COLO668 (cell line): ENCODE results near the gene AP3M1.

Source experiments
- DNase-seq: peaks from one replicate; lab custom pipeline; 2025; ENCODE audit not compliant: unreplicated experiment; lab: John Stamatoyannopoulos, UW

Gene AP3M1

DNA sequence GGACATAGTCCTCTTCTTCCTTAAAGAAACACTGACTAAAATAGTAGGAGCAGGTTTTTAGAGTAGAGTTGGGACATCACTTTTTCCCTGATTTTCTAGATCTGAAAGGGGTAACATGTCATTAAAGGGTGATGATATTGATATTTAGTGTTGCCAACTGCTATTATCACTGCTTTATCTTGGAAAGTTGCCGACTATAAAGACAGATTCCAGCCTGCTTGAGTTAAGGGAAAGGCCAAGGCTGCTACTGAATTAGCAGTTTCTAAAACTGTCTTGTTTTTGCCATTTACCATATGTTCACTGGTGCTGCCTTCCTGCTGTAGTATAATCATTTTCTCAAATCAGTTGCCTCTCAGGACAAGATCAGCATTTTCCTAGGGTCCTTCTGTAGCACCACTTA is 29.7 kb downstream of the AP3M1 start:
- DNase-seq: no peak

- no peak for DNase-seq
Measured at GRCh38 chr10:74118804-74119203, 31.8 kb downstream of the AP3M1 start.

DNA sequence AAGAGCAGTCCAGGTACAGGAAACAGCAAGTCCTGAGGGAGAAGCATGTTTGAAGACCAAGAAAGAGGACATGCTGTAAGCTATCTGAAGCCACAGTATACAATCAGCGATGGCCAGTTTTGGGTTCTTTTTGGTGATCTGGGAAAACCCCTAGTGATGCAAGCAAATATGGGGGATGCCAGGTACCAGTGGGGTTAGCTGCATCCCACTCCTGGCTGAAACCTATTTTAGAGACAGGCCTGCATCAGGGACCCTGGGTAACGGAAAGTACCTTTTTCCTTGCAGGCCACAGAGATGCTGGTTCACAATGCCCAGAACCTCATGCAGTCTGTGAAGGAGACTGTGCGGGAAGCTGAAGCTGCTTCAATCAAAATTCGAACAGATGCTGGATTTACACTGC is 32.9 kb downstream of the AP3M1 start:
- no peak for DNase-seq

DNA sequence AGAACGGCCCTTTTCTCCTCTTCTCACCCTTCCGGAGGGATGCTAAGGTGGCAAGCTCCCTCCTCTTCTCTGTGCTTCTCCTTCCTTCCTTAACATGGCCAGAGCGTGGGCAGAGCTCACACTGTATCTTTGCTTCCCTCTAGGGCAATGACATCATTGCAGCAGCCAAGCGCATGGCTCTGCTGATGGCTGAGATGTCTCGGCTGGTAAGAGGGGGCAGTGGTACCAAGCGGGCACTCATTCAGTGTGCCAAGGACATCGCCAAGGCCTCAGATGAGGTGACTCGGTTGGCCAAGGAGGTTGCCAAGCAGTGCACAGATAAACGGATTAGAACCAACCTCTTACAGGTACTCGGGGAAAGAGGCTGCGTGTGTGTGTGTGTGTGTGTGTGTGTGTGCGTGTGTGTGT is 36.6 kb downstream of the AP3M1 start:
- DNase-seq: no peak

- DNase-seq: no peak
Measured at GRCh38 chr10:74113546-74113945, 37.1 kb downstream of the AP3M1 start.

GRCh38 chr10:74111799-74112198 is 38.8 kb downstream of the AP3M1 start:
- DNase-seq: no peak

DNA sequence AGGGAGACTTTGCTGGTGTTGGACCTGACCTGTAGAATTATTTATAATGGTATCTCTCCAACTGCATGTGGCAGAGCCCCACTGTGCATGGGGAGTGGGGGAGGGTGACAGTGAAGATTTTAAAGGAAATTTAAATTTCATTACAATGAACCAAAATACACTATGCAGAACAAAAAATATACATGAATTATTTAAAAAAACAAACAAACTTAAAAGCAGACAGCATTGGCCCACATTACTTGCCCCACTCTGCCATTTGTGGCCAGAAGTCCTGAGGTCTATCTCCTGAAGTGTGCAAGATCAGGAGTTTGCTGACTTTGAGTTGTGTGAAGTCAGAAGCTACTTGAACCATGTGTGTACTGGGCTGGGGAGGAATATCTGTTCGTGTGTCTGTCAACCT is 40.5 kb downstream of the AP3M1 start:
- no peak for DNase-seq

DNA sequence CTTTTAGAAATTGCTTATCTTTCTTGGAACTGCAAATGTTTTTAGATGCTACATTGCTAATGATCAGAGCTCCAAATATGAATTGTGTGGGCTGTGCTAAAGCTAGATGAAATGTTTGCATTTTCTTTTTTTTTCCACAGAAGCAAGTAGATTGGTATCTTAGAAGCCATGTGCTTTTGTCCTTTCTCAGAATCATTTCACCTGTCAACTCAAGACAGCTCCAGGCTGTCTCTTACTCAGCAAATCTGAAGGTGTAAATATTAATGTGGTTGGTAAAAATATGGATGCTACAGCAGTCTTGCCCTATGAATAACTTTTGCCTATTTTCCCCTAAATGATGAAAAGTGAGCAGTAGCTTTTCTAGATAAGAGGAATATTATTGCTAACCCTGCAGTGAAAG is 41.2 kb downstream of the AP3M1 start:
- DNase-seq: no peak

DNA sequence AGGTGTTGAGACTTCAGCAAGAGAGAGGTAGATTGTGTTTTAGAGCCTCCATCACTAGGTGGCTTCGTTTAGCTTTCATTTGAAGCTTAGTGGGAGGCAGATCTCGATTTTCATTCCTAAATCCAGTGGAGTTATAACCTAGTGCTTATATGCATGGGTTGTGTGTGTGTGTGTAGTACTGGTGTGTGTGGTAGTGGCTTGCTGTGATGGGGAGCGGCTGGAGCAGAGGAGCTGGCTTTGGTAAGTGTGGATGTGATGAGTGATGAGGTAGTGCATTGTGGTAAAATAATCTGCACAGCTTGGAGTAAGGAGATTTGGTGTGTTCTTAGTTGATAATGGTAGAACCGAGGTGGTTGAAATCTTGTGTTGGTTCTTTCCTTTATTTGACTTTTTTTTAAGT is 43.2 kb downstream of the AP3M1 start:
- DNase-seq: no peak

GRCh38 chr10:74104996-74105395 is 45.6 kb downstream of the AP3M1 start:
- DNase-seq: no peak

- no peak for DNase-seq
Measured at GRCh38 chr10:74104480-74104879, 46.1 kb downstream of the AP3M1 start.

- DNase-seq: no peak
Measured at GRCh38 chr10:74103560-74104258, 46.9 kb downstream of the AP3M1 start.

DNA sequence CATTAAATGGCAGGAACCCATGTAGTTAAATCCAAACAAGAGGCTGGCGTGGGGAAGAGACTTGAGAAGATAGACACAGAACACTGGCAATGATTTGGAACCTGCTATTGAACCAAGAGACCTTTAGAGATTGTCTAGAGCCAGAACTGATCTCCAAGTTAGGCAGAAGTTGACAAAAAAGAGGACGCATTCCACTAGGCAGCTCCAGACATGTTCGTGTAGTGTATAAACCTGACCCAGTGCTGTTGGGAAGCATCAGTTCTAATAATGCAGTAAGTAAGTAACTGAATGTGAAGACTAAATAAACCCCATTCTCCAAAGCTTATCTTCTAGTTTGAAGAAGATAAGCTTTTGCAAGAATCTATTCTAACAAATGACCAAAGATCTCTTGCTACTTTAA is 50.8 kb downstream of the AP3M1 start:
- no peak for DNase-seq

- no peak for DNase-seq
Measured at GRCh38 chr10:74099420-74099819, 51.2 kb downstream of the AP3M1 start.

- DNase-seq: no peak
Measured at GRCh38 chr10:74097776-74098175, 52.9 kb downstream of the AP3M1 start.

GRCh38 chr10:74096777-74097176 is 53.9 kb downstream of the AP3M1 start:
- DNase-seq: no peak

GRCh38 chr10:74094231-74094630 is 56.4 kb downstream of the AP3M1 start:
- DNase-seq: no peak

DNA sequence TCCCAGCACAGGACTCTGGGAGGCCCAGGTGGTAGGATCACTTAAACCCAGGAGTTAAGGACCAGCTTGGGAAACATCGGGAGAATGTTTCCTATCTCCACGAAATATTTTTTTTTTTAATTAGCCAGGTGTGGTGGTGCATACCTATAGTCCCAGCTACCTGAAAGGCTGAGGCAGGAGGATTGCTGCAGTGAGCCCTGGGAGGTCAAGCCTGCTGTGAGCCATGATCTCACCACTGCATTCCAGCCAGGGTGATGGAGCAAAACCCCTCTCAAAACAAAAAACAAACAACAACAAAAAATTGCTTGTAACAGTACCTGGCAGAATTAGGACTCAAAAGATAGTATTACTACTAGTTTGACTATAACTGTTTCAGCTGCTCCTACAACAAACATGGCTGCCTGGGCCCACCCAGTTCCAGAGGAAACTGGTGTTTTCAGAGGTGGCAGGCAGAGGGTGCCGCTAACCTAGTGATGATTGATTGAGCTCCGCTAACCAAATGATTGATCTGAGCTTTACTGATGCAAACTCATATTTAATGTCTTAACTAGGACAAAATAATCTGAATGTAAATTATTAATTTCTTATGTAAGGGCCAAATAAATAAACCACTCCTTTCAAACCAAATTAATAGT is 57.0 kb downstream of the AP3M1 start:
- no peak for DNase-seq

- no peak for DNase-seq
Measured at GRCh38 chr10:74092372-74092771, 58.3 kb downstream of the AP3M1 start.

GRCh38 chr10:74088722-74089121 is 61.9 kb downstream of the AP3M1 start:
- DNase-seq: no peak

GRCh38 chr10:74086317-74086716 is 64.3 kb downstream of the AP3M1 start:
- DNase-seq: no peak

- no peak for DNase-seq
Measured at GRCh38 chr10:74084955-74085354, 65.7 kb downstream of the AP3M1 start.

DNA sequence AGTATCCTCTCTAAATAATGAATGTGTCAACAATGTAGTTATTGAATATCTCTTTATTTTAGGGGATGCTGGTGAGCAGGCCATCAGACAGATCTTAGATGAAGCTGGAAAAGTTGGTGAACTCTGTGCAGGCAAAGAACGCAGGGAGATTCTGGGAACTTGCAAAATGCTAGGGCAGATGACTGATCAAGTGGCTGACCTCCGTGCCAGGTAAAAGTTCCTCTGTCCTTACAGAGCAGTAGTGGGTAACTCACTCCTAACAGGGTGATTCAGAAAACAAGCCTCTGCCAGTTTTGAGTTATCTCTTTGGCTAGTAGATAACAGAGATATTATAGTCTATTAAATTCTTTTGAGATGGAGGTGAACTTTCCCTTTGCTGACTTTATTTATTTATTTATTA is 67.3 kb downstream of the AP3M1 start:
- no peak for DNase-seq
